HUES64 (cell line): ENCODE results near the gene SCRN2.

Source experiments
- H3K27ac ChIP-seq: 2 replicates; pipeline ENCODE4 v1.7.0; 2013; ENCODE audit warnings: low read depth, low read length, inconsistent platforms
- H3K27me3 ChIP-seq: 2 replicates; pipeline ENCODE4 v1.6.1; 2013; ENCODE audit warnings: mild to moderate bottlenecking, low read length; ENCODE audit not compliant: insufficient read depth
- H3K36me3 ChIP-seq: 2 replicates; pipeline ENCODE4 v1.6.1; 2013; ENCODE audit warnings: mild to moderate bottlenecking, low read length; ENCODE audit not compliant: insufficient read depth
- H3K4me1 ChIP-seq: 2 replicates; pipeline ENCODE4 v1.6.1; 2013; ENCODE audit warnings: mild to moderate bottlenecking, low read length, moderate library complexity; ENCODE audit not compliant: insufficient read depth
- H3K4me3 ChIP-seq: 2 replicates; pipeline ENCODE4 v1.5.1; 2013; ENCODE audit warnings: mild to moderate bottlenecking, low read length, moderate library complexity
- H3K9ac ChIP-seq: 2 replicates; pipeline ENCODE4 v1.6.1; 2013; ENCODE audit warnings: mild to moderate bottlenecking, low read depth, low read length
- H3K9me3 ChIP-seq: 2 replicates; pipeline ENCODE4 v1.6.1; 2013; ENCODE audit warnings: low read depth, low read length; ENCODE audit not compliant: insufficient read depth
- WGBS: fragments of 150-250, 120-280 bp; methylation state at CpG from one replicate; pipeline ENCODE4 v1.1.7; 2013; ENCODE audit warnings: missing lambda C conversion rate; 5-methylcytosine and 5-hydroxymethylcytosine counted together

The SCRN2 gene

DNA sequence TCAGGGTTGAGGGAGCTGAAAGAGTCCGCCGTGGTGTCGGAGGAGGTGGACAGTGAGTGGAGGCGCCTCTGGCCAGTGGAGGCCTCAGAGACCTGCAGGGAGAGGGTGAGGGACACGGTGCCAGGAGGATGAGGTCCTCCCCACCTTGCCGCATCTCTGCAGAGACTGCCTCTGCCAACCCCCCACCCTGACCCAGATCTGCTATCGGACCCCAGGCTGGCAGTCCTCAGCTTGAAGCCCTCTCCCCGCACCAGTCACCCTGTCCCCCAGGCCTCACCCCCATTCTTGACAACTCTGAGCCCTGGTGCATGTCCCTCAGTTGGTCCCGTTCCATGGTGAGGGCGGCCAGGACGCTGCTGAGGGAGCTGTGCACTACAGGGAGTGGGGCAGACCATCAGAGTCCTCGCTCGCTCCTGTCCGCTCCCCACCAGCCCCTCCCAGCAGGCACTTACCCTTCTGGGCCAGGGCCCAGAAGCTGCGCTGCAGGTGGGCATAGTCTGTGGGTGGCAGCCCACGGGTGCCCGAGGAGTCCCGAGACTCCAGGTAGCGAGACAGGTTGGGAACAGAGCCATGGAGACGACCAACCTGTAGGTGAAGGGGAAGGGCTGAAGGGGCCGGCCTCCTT lies 24.9 kb downstream of the SCRN2 start:
- H3K36me3 ChIP-seq, result peaks cover 7% of the 10 kb centered on the region

DNA sequence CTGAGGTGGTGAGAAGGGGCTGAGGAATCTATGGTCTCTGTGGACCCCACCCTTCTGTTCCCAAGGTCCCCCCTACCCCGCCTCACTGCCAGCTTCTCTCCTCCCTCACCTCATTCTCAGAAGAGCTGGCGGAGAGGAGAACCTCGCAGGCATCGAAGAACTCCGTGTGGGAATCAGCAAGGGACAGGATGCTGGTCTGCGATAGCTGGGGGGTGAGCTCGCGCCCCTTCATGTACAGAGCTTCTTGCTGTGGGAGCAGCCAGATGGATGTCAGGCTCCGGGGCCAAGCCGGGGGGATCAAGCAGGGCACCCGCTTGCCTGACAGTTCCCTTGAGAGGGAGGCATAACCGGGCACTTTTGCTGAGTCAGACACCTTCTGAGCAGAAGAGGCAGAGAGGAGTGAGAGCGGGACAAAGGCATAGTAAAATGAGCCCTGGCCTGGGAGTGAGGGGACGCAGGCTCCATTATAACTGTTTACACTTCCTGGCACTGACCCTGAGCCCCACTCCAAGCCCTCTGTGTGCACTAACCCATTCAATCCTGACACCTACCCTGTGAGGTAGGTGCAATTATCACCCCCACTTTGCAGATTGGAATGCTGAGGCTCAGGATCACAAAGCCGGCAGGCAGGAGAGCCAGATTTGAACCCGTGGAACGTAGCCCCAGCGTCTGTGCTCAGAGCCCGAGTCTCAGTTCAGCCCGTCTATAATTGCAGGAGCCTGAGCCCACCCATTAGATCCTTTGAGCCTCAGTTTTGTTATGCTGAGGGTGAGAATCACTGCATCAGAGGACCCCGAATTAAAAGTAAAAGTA lies 25.8 kb downstream of the SCRN2 start:
- WGBS, result 93% methylated on average over 21 of the region's 21 CpGs
- Histone ChIP-seq H3K36me3 (peaks cover 7% of the 10 kb centered on the region), H3K27ac (no peak overlapping the region), H3K9ac (no peak overlapping the region; the same call in 1 of the 2 replicates), H3K27me3 (no peaks in the 10 kb centered on the region), H3K4me1 (peaks cover under 1% of the 10 kb centered on the region; the same call in 1 of the 2 replicates), H3K4me3 (no peak overlapping the region), H3K9me3 (no peaks in the 10 kb centered on the region)

More for the DNA sequence above, 24.9 kb downstream of the SCRN2 start:
- Histone ChIP-seq H3K4me3 (no peak overlapping the region), H3K27me3 (no peaks in the 10 kb centered on the region), H3K27ac (no peak overlapping the region), H3K4me1 (no peaks in the 10 kb centered on the region), H3K9me3 (no peaks in the 10 kb centered on the region), H3K9ac (no peak overlapping the region)
- 94% methylated on average over 21 of the region's 21 CpGs for WGBS

DNA sequence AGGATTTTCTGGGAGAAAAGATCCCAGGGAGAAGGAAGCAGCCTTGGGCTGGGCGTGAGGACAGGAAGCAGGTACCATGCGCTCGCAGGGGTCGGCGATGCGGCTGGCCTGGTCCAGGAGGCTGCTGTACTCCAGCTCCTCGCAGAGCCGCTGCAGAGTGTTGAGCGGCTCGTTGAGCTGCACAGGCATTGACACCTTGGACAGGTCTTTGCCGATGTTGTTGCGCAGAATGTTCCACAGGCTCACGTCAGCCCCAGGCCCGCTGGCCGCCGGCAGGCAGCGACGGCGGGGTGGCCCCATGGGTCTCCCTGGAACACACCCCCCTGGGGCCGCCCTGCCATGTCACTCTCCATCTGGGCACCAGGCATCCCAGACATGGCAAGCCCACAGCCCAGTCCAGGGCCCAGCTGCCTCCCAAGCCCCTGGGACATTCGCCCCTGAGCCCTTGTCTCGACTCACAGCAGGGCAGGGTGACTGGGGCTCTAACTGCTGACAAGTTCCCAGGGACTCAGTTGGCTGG lies 27.5 kb downstream of the SCRN2 start:
- Histone ChIP-seq H3K4me3 (no peak overlapping the region), H3K9ac (no peak overlapping the region), H3K36me3 (peaks cover 10% of the 10 kb centered on the region), H3K27ac (no peak overlapping the region), H3K27me3 (no peaks in the 10 kb centered on the region), H3K9me3 (no peaks in the 10 kb centered on the region), H3K4me1 (peaks cover 4% of the 10 kb centered on the region; the same call in 1 of the 2 replicates)
- WGBS, result 96% methylated on average over 22 of the region's 22 CpGs

DNA sequence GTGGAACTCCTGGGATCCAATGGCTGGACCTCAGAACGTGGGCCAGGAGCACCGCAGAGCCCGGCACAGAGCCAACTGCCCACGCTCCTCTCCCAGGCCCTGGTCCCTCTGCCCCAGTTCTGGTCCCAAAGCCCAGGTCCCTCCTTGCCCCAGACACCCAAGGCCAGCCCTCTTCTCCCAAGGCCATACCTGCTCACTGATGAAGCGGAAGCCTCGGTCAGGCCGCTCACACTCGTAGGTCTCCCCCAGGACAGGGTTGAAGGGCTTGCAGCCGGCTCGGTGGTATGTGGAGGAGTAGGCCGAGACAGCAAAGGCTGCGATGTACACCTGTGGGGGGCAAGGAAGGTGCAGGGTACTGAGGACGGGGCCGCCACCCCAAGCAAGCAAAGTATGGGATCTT lies 28.0 kb downstream of the SCRN2 start:
- Histone ChIP-seq H3K4me3 (no peak overlapping the region), H3K9ac (no peak overlapping the region), H3K4me1 (peaks cover 4% of the 10 kb centered on the region; the same call in 1 of the 2 replicates), H3K36me3 (peaks cover 10% of the 10 kb centered on the region), H3K27me3 (no peaks in the 10 kb centered on the region), H3K27ac (no peak overlapping the region), H3K9me3 (no peaks in the 10 kb centered on the region)
- WGBS, result 94% methylated on average over 14 of the region's 14 CpGs

DNA sequence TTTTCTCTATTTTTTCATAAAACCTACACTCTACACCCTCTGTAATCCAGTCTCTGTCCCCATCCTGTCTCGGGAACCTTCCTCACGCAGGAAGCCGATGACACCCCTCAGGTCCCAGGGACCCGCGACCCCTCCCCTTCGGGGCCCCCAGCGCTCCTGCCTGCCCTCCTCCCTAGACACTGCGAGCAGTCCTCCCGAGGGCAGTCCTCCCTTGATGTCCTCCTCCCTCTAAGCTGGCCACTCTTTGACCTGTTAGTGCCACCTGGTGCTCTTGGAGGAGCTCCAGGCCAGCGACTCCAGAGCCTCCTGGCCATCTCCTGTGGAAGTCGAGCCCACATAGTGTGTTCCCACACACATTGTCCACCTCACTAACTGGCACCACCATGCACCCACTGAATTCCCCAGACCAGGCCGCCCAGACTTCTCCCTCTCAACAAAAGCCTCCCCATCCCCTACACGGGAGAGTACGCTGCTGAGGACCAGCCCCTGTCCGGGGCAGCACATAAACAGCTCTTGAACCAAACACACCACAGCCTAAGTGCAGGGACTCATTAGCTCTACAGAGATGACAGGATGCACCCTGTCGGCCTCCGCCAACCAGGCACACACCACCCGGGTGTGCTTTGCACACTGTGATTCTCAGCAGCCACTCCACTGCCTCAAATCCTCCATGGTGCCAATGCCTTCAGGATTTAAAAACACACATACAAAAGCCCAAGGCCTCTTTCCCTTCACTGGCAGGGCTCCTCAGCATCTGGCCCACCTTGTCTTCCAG lies 28.7 kb downstream of the SCRN2 start:
- no peaks in the 10 kb centered on the region for H3K27me3 ChIP-seq
- H3K4me3 ChIP-seq, result no peak overlapping the region
- no peak overlapping the region for H3K9ac ChIP-seq
- H3K27ac ChIP-seq, result no peak overlapping the region
- no peaks in the 10 kb centered on the region for H3K9me3 ChIP-seq
- H3K4me1 ChIP-seq, result peaks cover 4% of the 10 kb centered on the region; the same call in 1 of the 2 replicates
- peaks cover 10% of the 10 kb centered on the region for H3K36me3 ChIP-seq
- WGBS, result 90% methylated on average over 18 of the region's 18 CpGs

DNA sequence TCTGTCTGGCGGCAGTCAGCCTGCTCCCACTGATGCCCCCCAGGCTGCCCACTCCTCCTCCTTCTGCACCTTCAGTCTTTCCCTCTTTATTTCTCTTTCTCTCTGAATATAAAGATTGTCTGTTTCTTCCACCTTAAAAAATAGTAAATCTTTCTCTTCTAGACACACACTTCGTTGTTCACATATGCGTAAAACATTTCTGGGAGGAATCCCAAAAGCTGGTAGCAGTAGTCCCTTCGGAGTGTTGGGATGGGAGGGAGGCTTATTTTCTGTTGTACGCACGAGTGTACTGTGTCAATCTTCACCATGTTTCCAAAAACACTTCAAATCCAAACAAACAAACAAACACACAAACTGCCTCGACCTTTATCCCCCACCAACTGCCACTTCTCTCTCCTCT lies 29.4 kb downstream of the SCRN2 start:
- peaks cover 6% of the 10 kb centered on the region for H3K36me3 ChIP-seq

DNA sequence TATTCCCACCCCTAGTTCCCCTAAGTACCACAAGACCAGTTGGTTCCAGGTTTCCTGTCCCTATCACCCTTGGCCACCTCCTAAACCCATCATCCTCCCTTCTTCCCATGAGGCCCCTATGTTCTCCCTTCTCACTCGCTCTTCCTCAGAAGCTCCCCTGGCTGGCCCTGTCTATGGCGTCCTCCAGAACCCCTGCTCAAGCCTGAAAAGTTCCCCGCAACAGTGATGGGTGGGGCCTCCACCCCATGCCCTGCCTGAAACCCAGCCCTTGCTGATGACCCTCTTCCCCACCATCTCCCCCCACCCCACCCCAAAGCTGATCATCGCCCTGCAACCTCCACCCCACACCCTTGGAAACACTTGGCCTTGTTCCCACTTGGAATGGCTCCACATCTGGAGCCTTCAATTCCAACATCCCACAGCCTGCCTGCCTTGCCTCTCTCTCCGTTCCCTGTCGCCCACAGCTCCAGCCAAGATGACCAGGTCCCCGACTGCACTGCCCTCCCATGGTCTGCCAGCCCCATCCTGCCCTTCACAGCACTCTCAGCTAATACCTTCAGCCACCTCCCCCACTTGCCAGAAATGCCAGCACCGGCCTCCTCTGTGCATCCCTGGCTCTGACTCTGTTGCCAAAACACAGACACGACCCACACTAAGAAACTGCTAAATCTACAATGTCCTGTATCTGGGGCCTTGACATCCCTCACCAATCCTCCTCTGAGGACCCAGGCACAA lies 30.0 kb downstream of the SCRN2 start:
- no peak overlapping the region for H3K4me3 ChIP-seq
- WGBS, result 83% methylated on average over 9 of the region's 9 CpGs
- H3K27ac ChIP-seq, result no peak overlapping the region

More for the DNA sequence above, 29.4 kb downstream of the SCRN2 start:
- H3K9ac ChIP-seq, result no peak overlapping the region
- no peaks in the 10 kb centered on the region for H3K9me3 ChIP-seq
- H3K27ac ChIP-seq, result no peak overlapping the region
- peaks cover 4% of the 10 kb centered on the region; the same call in 1 of the 2 replicates for H3K4me1 ChIP-seq
- H3K4me3 ChIP-seq, result no peak overlapping the region
- 82% methylated on average over 5 of the region's 7 CpGs for WGBS
- no peaks in the 10 kb centered on the region for H3K27me3 ChIP-seq

DNA sequence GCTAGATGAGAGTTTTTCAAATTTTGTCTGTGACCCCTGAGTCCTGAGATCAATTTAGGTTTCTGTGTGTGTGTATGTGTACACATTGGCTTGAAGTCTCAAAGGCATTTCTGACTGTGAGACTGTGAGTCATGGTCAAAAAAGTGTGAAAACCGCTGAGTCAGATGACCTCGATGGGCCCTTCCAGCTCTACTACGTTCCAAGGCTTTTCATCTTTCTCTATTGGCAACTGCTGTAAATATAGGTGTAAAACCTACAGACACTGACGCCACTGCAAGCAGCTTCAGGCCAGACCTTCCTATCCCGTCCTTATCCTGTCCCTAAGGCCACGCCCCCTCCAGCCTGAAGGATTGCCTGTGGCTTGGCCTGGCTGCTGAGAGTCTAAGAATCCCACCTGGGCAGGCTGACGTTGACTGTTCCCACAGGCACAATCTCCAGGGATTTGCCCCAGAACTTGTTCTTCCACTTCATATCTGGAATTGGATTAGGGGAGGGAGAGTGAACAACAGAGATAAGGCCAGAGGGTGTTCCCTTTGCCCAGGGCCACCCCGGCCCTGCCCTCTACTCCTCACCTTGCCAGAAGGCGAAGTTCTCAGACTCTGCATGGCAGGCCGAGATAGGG lies 30.8 kb downstream of the SCRN2 start:
- 62% methylated on average over 10 of the region's 10 CpGs for WGBS
- peaks cover 6% of the 10 kb centered on the region for H3K36me3 ChIP-seq
- H3K9ac ChIP-seq, result no peak overlapping the region
- peaks cover 4% of the 10 kb centered on the region; the same call in 1 of the 2 replicates for H3K4me1 ChIP-seq
- H3K4me3 ChIP-seq, result no peak overlapping the region
- H3K9me3 ChIP-seq, result no peaks in the 10 kb centered on the region
- no peaks in the 10 kb centered on the region for H3K27me3 ChIP-seq
- H3K27ac ChIP-seq, result no peak overlapping the region

More for the DNA sequence above, 30.0 kb downstream of the SCRN2 start:
- Histone ChIP-seq H3K4me1 (peaks cover 4% of the 10 kb centered on the region; the same call in 1 of the 2 replicates), H3K9me3 (no peaks in the 10 kb centered on the region), H3K36me3 (peaks cover 6% of the 10 kb centered on the region), H3K27me3 (no peaks in the 10 kb centered on the region), H3K9ac (no peak overlapping the region)

DNA sequence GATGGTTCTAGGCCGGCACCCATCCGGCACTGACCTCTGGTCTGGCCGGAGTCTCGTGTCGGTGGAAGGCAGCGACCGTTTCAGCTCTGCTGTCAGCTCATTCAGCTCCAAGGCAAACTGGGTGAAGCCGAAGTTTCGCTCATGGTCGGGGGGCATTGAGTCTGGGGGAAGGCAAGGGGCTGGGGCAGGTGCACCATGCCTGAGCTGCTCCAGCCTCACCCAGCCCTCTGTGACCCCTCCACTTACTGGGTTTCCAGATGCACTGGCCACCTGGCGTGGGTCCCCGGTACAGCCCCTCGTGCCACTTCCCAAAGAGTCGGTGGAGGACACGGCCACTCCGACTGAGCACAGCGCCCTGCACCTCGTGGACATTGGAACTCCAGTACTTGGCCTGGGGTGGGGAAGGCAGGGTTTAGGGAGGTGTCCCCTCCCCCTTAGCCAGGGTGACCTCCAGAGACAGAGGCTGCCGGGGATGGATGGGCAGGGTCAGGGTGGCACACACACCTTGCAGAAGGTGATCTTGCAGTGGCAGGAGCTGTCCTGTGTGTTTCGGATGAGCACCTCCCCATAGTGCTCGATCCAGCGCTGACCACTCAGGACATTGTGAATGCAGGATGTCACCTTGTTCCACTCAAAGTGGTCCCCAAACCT lies 32.1 kb downstream of the SCRN2 start:
- 96% methylated on average over 22 of the region's 22 CpGs for WGBS
- Histone ChIP-seq H3K9me3 (no peaks in the 10 kb centered on the region), H3K4me1 (peaks cover 4% of the 10 kb centered on the region; the same call in 1 of the 2 replicates), H3K27ac (no peak overlapping the region), H3K36me3 (peaks cover 6% of the 10 kb centered on the region), H3K27me3 (peaks cover 2% of the 10 kb centered on the region; the same call in 1 of the 2 replicates), H3K4me3 (no peak overlapping the region), H3K9ac (no peak overlapping the region)
